Mesenchymal stem cell (in vitro differentiated cells and primary cell): ENCODE results near the gene TAC1.

Experiments used
- DNase-seq: peaks from one replicate; pipeline ENCODE4 v3.0.0-alpha.2; 2013
- H2AFZ ChIP-seq: one replicate; pipeline ENCODE4 v1.6.1; 2013; ENCODE audit warnings: low read depth, mild to moderate bottlenecking, control low read depth, inconsistent platforms, low read length, moderate library complexity
- H2AK5ac ChIP-seq: 2 replicates; pipeline ENCODE4 v1.6.1; 2013; ENCODE audit warnings: low read length, moderate library complexity, mild to moderate bottlenecking, inconsistent platforms; ENCODE audit not compliant: severe bottlenecking
- H2BK120ac ChIP-seq: one replicate; pipeline ENCODE4 v1.6.1; 2013; ENCODE audit warnings: low read depth, mild to moderate bottlenecking, inconsistent platforms, low read length, moderate library complexity
- H2BK12ac ChIP-seq, 2 experiments: one replicate each; pipeline ENCODE4 v1.6.1; 2013; ENCODE audit warnings: inconsistent platforms in 2 of 2, low read length in 2 of 2, mild to moderate bottlenecking in 2 of 2, moderate library complexity in 2 of 2, control low read depth in 1 of 2
- H2BK15ac ChIP-seq: one replicate; pipeline ENCODE4 v1.6.1; 2013; ENCODE audit warnings: mild to moderate bottlenecking, low read depth, inconsistent platforms; ENCODE audit not compliant: poor library complexity, severe bottlenecking
- H2BK5ac ChIP-seq: 2 replicates; pipeline ENCODE4 v1.6.1; 2013; ENCODE audit warnings: low read depth, mild to moderate bottlenecking, low read length, control low read depth, inconsistent platforms; ENCODE audit not compliant: poor library complexity, severe bottlenecking
- H3K14ac ChIP-seq, 2 experiments: one replicate each; pipeline ENCODE4 v1.6.1; 2013; ENCODE audit warnings: inconsistent platforms in 2 of 2, low read length in 2 of 2, control low read depth in 1 of 2, mild to moderate bottlenecking in 1 of 2, moderate library complexity in 1 of 2
- H3K18ac ChIP-seq, 2 experiments: one replicate each; pipeline ENCODE4 v1.6.1; 2013; ENCODE audit warnings: inconsistent platforms in 2 of 2, low read length in 2 of 2, control low read depth in 1 of 2, low read depth in 1 of 2, mild to moderate bottlenecking in 1 of 2
- H3K23ac ChIP-seq, 2 experiments: one replicate each; pipeline ENCODE4 v1.6.1; 2013; ENCODE audit warnings: inconsistent platforms in 2 of 2, low read length in 2 of 2, mild to moderate bottlenecking in 2 of 2, moderate library complexity in 2 of 2, control low read depth in 1 of 2
- H3K27ac ChIP-seq: 2 replicates; pipeline ENCODE4 v1.5.1; 2013; ENCODE audit warnings: mild to moderate bottlenecking, moderate library complexity, low read length, control low read depth, inconsistent platforms; ENCODE audit not compliant: poor library complexity, severe bottlenecking
- H3K27me3 ChIP-seq, 2 experiments: 2 replicates each; pipeline versions ENCODE4 v1.6.1 to v1.7.0; 2013; ENCODE audit warnings: low read length in 2 of 2, mild to moderate bottlenecking in 2 of 2, moderate library complexity in 2 of 2, control low read depth in 1 of 2, inconsistent platforms in 1 of 2; ENCODE audit not compliant: control insufficient read depth in 1 of 2, insufficient read depth in 1 of 2
- H3K36me3 ChIP-seq, 2 experiments: 2 replicates each; pipeline versions ENCODE4 v1.6.1 to v1.7.0; 2013; ENCODE audit warnings: low read length in 2 of 2, control low read depth in 1 of 2, inconsistent platforms in 1 of 2, low read depth in 1 of 2, mild to moderate bottlenecking in 1 of 2; ENCODE audit not compliant: insufficient read depth in 2 of 2, control insufficient read depth in 1 of 2
- H3K4ac ChIP-seq, 2 experiments: one replicate each; pipeline ENCODE4 v1.6.1; 2013; ENCODE audit warnings: inconsistent platforms in 2 of 2, low read length in 2 of 2, mild to moderate bottlenecking in 2 of 2, moderate library complexity in 2 of 2, control low read depth in 1 of 2, low read depth in 1 of 2
- H3K4me1 ChIP-seq: 2 replicates; pipeline ENCODE4 v1.6.1; 2013; ENCODE audit warnings: low read depth, low read length, control low read depth; ENCODE audit not compliant: control insufficient read depth, insufficient read depth
- H3K4me2 ChIP-seq: 2 replicates; pipeline ENCODE4 v1.6.1; 2013; ENCODE audit warnings: low read length, mild to moderate bottlenecking, inconsistent platforms; ENCODE audit not compliant: poor library complexity, severe bottlenecking
- H3K4me3 ChIP-seq, 2 experiments: 2 replicates each; pipeline versions ENCODE4 v1.5.1 to v1.7.0; 2013; ENCODE audit warnings: low read length in 2 of 2, mild to moderate bottlenecking in 2 of 2, control low read depth in 1 of 2, low read depth in 1 of 2; ENCODE audit not compliant: insufficient read depth in 1 of 2
- H3K79me1 ChIP-seq: replicated peaks from 2 replicates; pipeline ENCODE4 v1.6.1; 2013; ENCODE audit warnings: mild to moderate bottlenecking, control low read depth, low read length, inconsistent platforms; ENCODE audit not compliant: poor library complexity, severe bottlenecking
- H3K9ac ChIP-seq: 2 replicates; pipeline ENCODE4 v1.7.0; 2013; ENCODE audit warnings: mild to moderate bottlenecking, low read length, moderate library complexity
- H3K9me3 ChIP-seq: 2 replicates; pipeline ENCODE4 v1.7.0; 2013; ENCODE audit warnings: mild to moderate bottlenecking, low read length; ENCODE audit not compliant: control insufficient read depth
- H4K8ac ChIP-seq: one replicate; pipeline ENCODE4 v1.6.1; 2013; ENCODE audit warnings: inconsistent platforms, mild to moderate bottlenecking, low read length, moderate library complexity
- H4K91ac ChIP-seq: one replicate; pipeline ENCODE4 v1.6.1; 2013; ENCODE audit warnings: mild to moderate bottlenecking, low read length, inconsistent platforms
- WGBS: methylation state at CpG from one replicate; pipeline ENCODE4 v1.1.7; 2013; ENCODE audit warnings: mixed read lengths; 5-methylcytosine and 5-hydroxymethylcytosine counted together

The TAC1 gene

GRCh38 chr7:97697396-97697795, 34.5 kb upstream of the TAC1 start:
- Histone ChIP-seq H4K91ac (no peak overlapping the region), H3K14ac (no peak overlapping the region), H2BK12ac (no peak overlapping the region), H3K4ac (no peak overlapping the region), H3K9ac (no peak overlapping the region), H3K27me3 (no peaks in the 10 kb centered on the region), H3K36me3 (no peaks in the 10 kb centered on the region), H3K27ac (no peak overlapping the region), H3K79me1 (no peaks in the 10 kb centered on the region), H4K8ac (no peak overlapping the region), H3K4me3 (no peak overlapping the region), H3K18ac (no peak overlapping the region), H2BK120ac (no peak overlapping the region), H2BK15ac (no peak overlapping the region), H3K9me3 (no peaks in the 10 kb centered on the region), H3K4me2 (no peak overlapping the region), H2AK5ac (no peak overlapping the region), H3K23ac (no peak overlapping the region), H3K4me1 (no peaks in the 10 kb centered on the region), H2BK5ac (no peak overlapping the region), H2AFZ (no peak overlapping the region)
- DNase-seq = no peak

GRCh38 chr7:97722386-97722785, 9.5 kb upstream of the TAC1 start:
- no peaks in the 10 kb centered on the region for H3K4me1 ChIP-seq
- H3K4me3 ChIP-seq = no peak overlapping the region
- no peaks in the 10 kb centered on the region for H3K9me3 ChIP-seq
- H4K91ac ChIP-seq = no peak overlapping the region
- no peak overlapping the region for H3K4ac ChIP-seq
- no peak overlapping the region for H2BK15ac ChIP-seq
- H2BK5ac ChIP-seq = no peak overlapping the region
- H3K27ac ChIP-seq = no peak overlapping the region
- WGBS = 90% methylated on average over 2 of the region's 3 CpGs
- no peaks in the 10 kb centered on the region for H3K27me3 ChIP-seq
- H3K23ac ChIP-seq = no peak overlapping the region
- H2BK120ac ChIP-seq = no peak overlapping the region
- no peak for DNase-seq
- no peak overlapping the region for H3K9ac ChIP-seq
- H2AFZ ChIP-seq = no peak overlapping the region
- no peak overlapping the region for H2BK12ac ChIP-seq
- H4K8ac ChIP-seq = no peak overlapping the region
- H3K14ac ChIP-seq = no peak overlapping the region
- no peaks in the 10 kb centered on the region for H3K36me3 ChIP-seq
- no peak overlapping the region for H2AK5ac ChIP-seq
- H3K4me2 ChIP-seq = no peak overlapping the region
- no peak overlapping the region for H3K18ac ChIP-seq
- H3K79me1 ChIP-seq = no peaks in the 10 kb centered on the region

- Histone ChIP-seq H2BK15ac (no peak overlapping the region), H3K9me3 (no peaks in the 10 kb centered on the region), H3K27ac (no peak overlapping the region), H4K8ac (no peak overlapping the region), H2AFZ (no peak overlapping the region), H3K4me1 (peaks cover 20% of the 10 kb centered on the region), H3K27me3 (peaks cover 46% of the 10 kb centered on the region in 2 experiments), H3K4ac (no peak overlapping the region), H3K9ac (no peak overlapping the region), H2BK120ac (no peak overlapping the region), H3K14ac (no peak overlapping the region), H3K4me3 (peak overlapping the region in 1 of 2 experiments; percentile 30), H3K79me1 (no peaks in the 10 kb centered on the region), H2BK5ac (no peak overlapping the region), H3K23ac (no peak overlapping the region), H2BK12ac (no peak overlapping the region), H4K91ac (no peak overlapping the region), H3K4me2 (peak overlapping the region; percentile 17), H2AK5ac (no peak overlapping the region), H3K18ac (no peak overlapping the region), H3K36me3 (no peaks in the 10 kb centered on the region)
- no peak for DNase-seq
- WGBS = 6% methylated on average over 35 of the region's 42 CpGs
Measured at GRCh38 chr7:97732565-97733275, 834 bp downstream of the TAC1 start.

GRCh38 chr7:97733276-97734161, 1.6 kb downstream of the TAC1 start:
- Histone ChIP-seq H3K27me3 (peaks cover 46% of the 10 kb centered on the region in 2 experiments), H2BK12ac (no peak overlapping the region), H3K36me3 (no peaks in the 10 kb centered on the region), H3K4me3 (peak overlapping the region; percentile 16 to 30), H3K79me1 (no peaks in the 10 kb centered on the region), H3K14ac (no peak overlapping the region), H3K18ac (no peak overlapping the region), H3K4me2 (no peak overlapping the region), H2BK120ac (no peak overlapping the region), H3K4ac (no peak overlapping the region), H3K9me3 (no peaks in the 10 kb centered on the region), H3K27ac (no peak overlapping the region), H3K9ac (no peak overlapping the region), H3K4me1 (peaks cover 20% of the 10 kb centered on the region), H3K23ac (no peak overlapping the region), H2BK15ac (no peak overlapping the region), H4K91ac (no peak overlapping the region), H2BK5ac (no peak overlapping the region), H2AFZ (no peak overlapping the region), H4K8ac (no peak overlapping the region), H2AK5ac (no peak overlapping the region)
- DNase-seq = no peak
- 2% methylated on average over 59 of the region's 59 CpGs for WGBS
